WERI-Rb-1 (cell line): ENCODE measurements around the gene RABEP2.

Source experiments
- DNase-seq: peaks from one replicate; pipeline ENCODE4 v3.0.0-alpha.2; 2020
- H3K27ac ChIP-seq: fragments of 250-450 bp; sonication (Bioruptor Pico); 2 replicates; pipeline ENCODE4 v1.5.1; 2020; ENCODE audit warnings: mild to moderate bottlenecking, moderate library complexity
- H3K27me3 ChIP-seq: fragments of 250-450 bp; sonication (Bioruptor Pico); 2 replicates; pipeline ENCODE4 v1.5.1; 2021; ENCODE audit warnings: mild to moderate bottlenecking, low read depth, moderate library complexity; ENCODE audit not compliant: insufficient read depth, severe bottlenecking
- H3K36me3 ChIP-seq: fragments of 250-450 bp; sonication (Bioruptor Pico); 2 replicates; pipeline ENCODE4 v1.5.1; 2020; ENCODE audit warnings: mild to moderate bottlenecking, moderate library complexity
- H3K4me3 ChIP-seq: 2 replicates; pipeline ENCODE4 v1.5.1; 2011; ENCODE audit warnings: low read depth, mild to moderate bottlenecking, control low read depth, low read length
- H3K9me3 ChIP-seq: fragments of 250-450 bp; sonication (Bioruptor Pico); 2 replicates; pipeline ENCODE4 v1.5.1; 2021; ENCODE audit warnings: mild to moderate bottlenecking, moderate library complexity; ENCODE audit not compliant: severe bottlenecking
- TF ChIP-seq, protein P1 (sequence below): IDR thresholded peaks from 2 replicates; pipeline ENCODE4 v1.5.1; 2011; ENCODE audit warnings: low read depth, mild to moderate bottlenecking, control low read depth, inconsistent platforms, low read length

RABEP2 gene

DNA sequence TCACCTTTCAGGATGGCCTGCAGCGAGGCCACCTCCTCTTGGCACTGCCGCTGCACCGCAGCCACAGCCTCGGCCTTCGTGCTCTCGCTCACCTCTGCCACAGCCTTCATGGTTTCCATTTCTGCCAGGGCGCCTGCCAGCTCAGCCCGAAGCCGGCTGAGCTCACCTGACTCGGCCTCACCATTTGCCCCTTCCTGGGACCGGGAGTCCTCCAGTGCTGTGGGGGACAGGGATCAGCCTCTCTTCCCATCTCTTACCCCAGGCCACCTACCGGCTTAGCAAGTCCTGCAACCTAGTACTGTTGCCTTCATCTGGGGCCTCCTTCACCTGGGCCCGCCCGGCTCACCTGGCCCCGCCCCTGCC lies 658 bp downstream of the RABEP2 start:
- peaks cover 10% of the 10 kb centered on the region for H3K36me3 ChIP-seq
- no peaks in the 10 kb centered on the region for H3K27me3 ChIP-seq
- TF ChIP-seq, protein P1, sequence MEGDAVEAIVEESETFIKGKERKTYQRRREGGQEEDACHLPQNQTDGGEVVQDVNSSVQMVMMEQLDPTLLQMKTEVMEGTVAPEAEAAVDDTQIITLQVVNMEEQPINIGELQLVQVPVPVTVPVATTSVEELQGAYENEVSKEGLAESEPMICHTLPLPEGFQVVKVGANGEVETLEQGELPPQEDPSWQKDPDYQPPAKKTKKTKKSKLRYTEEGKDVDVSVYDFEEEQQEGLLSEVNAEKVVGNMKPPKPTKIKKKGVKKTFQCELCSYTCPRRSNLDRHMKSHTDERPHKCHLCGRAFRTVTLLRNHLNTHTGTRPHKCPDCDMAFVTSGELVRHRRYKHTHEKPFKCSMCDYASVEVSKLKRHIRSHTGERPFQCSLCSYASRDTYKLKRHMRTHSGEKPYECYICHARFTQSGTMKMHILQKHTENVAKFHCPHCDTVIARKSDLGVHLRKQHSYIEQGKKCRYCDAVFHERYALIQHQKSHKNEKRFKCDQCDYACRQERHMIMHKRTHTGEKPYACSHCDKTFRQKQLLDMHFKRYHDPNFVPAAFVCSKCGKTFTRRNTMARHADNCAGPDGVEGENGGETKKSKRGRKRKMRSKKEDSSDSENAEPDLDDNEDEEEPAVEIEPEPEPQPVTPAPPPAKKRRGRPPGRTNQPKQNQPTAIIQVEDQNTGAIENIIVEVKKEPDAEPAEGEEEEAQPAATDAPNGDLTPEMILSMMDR = 0 out of 2 replicates have a peak, but pooled peaks have one; percentile 10
- no peak for DNase-seq
- H3K4me3 ChIP-seq = peak overlapping the region; percentile 94
- H3K27ac ChIP-seq = peak overlapping the region; percentile 41; the same call in 1 of the 2 replicates
- H3K9me3 ChIP-seq = no peaks in the 10 kb centered on the region

DNA sequence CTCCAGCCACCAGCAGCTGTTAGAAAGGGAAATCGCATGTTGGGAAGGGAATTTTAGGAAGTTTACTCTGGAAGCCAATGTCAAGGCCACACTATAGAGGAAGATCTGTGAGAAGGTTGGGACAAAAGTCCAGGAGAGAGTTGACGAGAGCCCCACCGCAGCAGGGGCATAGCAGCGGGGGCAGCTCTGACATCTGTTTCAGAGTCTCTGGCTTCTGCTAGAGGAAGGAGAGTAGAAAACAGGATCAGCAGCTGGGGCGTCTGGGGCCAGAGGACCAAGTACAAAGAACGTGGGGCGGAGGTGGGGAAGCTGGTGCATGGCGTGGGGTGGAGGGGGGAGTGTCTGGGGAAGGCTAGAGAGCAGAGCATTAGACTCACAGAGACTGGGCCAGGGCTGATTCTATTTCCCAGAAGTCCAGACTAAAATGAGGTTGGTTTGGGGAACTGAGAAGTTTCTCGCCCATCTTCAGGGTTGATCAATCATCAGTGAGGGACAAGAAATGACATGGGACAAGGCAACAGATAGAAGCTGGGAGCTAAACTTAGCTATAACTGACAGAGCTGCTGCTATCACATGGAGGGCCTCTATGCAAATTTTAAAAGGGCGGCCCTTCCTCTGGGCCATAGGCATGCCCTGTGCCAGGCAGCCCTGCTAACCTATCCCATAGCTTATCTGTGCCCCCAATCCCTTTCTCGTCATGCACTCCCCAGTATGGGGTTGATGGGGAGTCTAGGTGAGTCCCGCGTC lies 1.2 kb downstream of the RABEP2 start:
- Histone ChIP-seq H3K9me3 (no peaks in the 10 kb centered on the region), H3K27me3 (no peaks in the 10 kb centered on the region), H3K4me3 (no peak overlapping the region), H3K36me3 (peaks cover 15% of the 10 kb centered on the region), H3K27ac (peak overlapping the region; percentile 41; the same call in 1 of the 2 replicates)
- TF ChIP-seq, protein P1 = no peak
- peak; percentile 53 for DNase-seq

DNA sequence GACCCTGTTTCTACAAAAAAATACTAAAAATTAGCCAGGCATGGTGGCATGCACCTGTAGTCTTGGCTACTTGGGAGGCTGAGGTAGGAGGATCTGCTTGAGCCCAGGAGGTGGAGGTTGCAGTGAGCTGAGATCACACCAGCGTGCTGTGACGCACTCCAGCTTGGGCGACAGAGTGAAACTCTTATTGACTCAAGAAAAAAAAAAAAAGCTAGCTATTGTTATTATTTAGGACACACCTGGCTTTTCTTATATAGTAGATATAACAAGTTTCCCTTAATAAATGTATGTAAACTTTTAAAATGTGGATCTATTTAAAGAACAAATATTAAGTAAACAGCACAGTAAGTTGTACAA lies 1.8 kb downstream of the RABEP2 start:
- Histone ChIP-seq H3K36me3 (peaks cover 19% of the 10 kb centered on the region), H3K27ac (no peak overlapping the region; the same call in 1 of the 2 replicates), H3K4me3 (no peak overlapping the region), H3K27me3 (no peaks in the 10 kb centered on the region), H3K9me3 (no peaks in the 10 kb centered on the region)
- TF ChIP-seq, protein P1 = no peak
- no peak for DNase-seq

DNA sequence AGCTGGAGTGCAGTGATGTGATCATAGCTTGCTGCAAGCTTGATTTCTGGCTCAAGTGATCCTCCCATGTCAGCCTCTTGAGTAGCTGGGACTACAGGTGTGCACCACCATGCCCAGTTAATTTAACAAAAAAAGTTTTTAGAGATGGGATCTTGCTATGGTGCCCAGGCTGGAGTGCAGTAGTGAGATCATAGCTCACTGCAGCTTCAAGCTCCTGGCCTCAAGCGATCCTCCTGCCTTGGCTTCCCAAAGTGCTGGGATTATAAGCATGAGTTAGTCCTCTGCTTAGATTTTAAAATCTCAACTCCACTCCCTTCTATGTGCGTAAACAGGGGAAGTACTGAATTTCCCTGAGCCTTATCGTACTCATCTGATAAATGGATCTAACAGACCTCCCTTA lies 6.3 kb downstream of the RABEP2 start:
- H3K9me3 ChIP-seq = no peaks in the 10 kb centered on the region
- H3K27me3 ChIP-seq = no peaks in the 10 kb centered on the region
- no peak overlapping the region for H3K27ac ChIP-seq
- TF ChIP-seq, protein P1 = no peak
- no peak overlapping the region for H3K4me3 ChIP-seq
- peaks cover 24% of the 10 kb centered on the region for H3K36me3 ChIP-seq
- no peak for DNase-seq

DNA sequence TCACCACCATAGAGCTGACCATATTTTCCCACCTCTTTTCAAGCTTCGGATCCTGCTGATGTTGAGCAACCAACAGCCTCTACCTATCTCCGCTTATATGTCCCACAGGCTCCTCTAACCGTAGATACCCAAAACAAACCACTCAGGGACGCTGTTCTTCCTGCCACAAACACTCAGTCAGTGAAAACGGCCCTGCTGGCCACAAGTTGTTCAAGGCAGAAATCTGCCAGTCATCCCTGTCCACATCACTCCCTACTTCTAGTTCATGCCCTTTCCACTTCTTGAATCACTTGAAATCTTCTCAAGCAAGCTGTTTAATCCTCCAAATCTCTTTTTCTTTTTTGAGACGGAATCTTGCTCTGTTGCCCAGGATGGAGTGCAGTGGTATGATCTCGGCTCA lies 7.9 kb downstream of the RABEP2 start:
- Histone ChIP-seq H3K27me3 (no peaks in the 10 kb centered on the region), H3K27ac (peak overlapping the region; percentile 43; the same call in 1 of the 2 replicates), H3K4me3 (no peak overlapping the region), H3K36me3 (peaks cover 33% of the 10 kb centered on the region), H3K9me3 (no peaks in the 10 kb centered on the region)
- no peak for DNase-seq
- TF ChIP-seq, protein P1 = peak; percentile 34; the same call in 1 of the 2 replicates

DNA sequence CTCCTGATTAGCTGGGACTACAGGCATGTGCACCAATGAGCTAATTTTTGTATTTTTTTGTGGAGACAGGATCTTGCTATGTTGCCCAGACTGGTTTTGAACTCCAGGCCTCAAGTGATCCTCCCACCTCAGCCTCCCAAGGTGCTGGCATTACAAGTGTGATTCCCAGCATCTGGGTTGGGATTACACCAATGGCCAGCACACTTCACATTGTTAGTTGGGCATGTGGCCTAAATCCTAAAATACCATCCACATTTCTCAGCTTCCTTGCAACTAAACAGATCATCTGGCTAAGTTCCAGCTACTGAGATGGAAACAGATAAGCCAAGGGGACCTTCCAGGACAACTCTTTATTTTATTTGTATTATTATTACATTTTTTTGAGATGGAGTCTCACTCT lies 9.9 kb downstream of the RABEP2 start:
- DNase-seq = no peak
- no peaks in the 10 kb centered on the region for H3K9me3 ChIP-seq
- H3K36me3 ChIP-seq = peaks cover 33% of the 10 kb centered on the region
- H3K27me3 ChIP-seq = no peaks in the 10 kb centered on the region
- H3K27ac ChIP-seq = no peak overlapping the region
- no peak overlapping the region for H3K4me3 ChIP-seq
- TF ChIP-seq, protein P1 = no peak
